Measurements from ENCODE around the gene IDI2.

DNA sequence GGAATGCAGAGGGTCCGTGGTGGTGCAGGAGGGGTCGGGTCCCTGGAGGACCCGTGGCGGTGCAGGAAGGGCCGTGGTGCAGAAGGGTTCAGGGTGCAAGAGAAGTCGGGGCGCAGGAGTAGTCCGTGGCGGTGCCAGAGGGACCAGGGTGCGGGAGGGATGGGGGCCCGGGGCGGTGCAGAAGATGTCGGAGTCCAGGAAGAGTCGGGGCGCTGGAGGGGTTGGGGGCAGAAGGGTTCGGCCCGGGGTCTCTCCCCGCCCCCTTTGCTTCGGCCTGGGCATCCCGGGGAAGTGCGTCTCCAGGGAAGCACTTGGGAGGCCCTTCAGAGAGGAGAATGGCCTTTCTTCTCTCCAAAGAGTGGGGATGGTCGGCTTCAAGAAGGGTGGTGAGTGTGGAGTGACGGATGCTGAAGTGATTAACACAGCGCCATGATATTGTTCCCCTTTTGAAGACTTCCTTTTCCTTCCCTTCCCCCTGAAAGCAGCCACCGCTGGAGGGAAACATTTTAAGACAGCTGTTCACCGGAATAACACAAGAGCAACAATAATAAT lies 31.5 kb upstream of the IDI2 start:
- TF ChIP-seq POLR2A (IDR thresholded peaks at IDR 0.05; ENCODE audit: low read depth): no peak
- TF ChIP-seq, protein P1, sequence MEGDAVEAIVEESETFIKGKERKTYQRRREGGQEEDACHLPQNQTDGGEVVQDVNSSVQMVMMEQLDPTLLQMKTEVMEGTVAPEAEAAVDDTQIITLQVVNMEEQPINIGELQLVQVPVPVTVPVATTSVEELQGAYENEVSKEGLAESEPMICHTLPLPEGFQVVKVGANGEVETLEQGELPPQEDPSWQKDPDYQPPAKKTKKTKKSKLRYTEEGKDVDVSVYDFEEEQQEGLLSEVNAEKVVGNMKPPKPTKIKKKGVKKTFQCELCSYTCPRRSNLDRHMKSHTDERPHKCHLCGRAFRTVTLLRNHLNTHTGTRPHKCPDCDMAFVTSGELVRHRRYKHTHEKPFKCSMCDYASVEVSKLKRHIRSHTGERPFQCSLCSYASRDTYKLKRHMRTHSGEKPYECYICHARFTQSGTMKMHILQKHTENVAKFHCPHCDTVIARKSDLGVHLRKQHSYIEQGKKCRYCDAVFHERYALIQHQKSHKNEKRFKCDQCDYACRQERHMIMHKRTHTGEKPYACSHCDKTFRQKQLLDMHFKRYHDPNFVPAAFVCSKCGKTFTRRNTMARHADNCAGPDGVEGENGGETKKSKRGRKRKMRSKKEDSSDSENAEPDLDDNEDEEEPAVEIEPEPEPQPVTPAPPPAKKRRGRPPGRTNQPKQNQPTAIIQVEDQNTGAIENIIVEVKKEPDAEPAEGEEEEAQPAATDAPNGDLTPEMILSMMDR (IDR thresholded peaks at IDR 0.05): no peak
